Ishikawa (cell line): Measurements from ENCODE around the gene FBXO31.

Source experiments
- CEBPB ChIP-seq: IDR thresholded peaks from 2 replicates; pipeline ENCODE4 v1.6.1; 2012
- CREB1 ChIP-seq: IDR thresholded peaks from 2 replicates; pipeline ENCODE4 v1.6.1; 2012; ENCODE audit warnings: low read depth
- EGR1 ChIP-seq: IDR thresholded peaks from 2 replicates; pipeline ENCODE4 v1.6.1; 2012
- EP300 ChIP-seq: IDR thresholded peaks from 2 replicates; pipeline ENCODE4 v1.6.1; 2012; ENCODE audit warnings: borderline replicate concordance
- FOXM1 ChIP-seq: IDR thresholded peaks from 2 replicates; pipeline ENCODE4 v1.6.1; 2012; ENCODE audit warnings: low read depth, borderline replicate concordance
- NFIC ChIP-seq: IDR thresholded peaks from 2 replicates; pipeline ENCODE4 v1.6.1; 2012
- RAD21 ChIP-seq: IDR thresholded peaks from 2 replicates; pipeline ENCODE4 v1.6.1; 2012; ENCODE audit warnings: low read depth
- TAF1 ChIP-seq: IDR thresholded peaks from 2 replicates; pipeline ENCODE4 v1.6.1; 2012; ENCODE audit warnings: low read depth, mild to moderate bottlenecking
- TCF12 ChIP-seq: IDR thresholded peaks from 2 replicates; pipeline ENCODE4 v1.6.1; 2012; ENCODE audit warnings: low read depth
- TEAD4 ChIP-seq: IDR thresholded peaks from 2 replicates; pipeline ENCODE4 v1.6.1; 2012
- YY1 ChIP-seq: IDR thresholded peaks from 2 replicates; pipeline ENCODE4 v1.6.1; 2012; ENCODE audit warnings: low read depth
- ZBTB7A ChIP-seq: IDR thresholded peaks from 2 replicates; pipeline ENCODE4 v1.6.1; 2012; ENCODE audit warnings: low read depth
- TF ChIP-seq, protein P1 (sequence below): IDR thresholded peaks from 2 replicates; pipeline ENCODE4 v1.6.1; 2012
- TF ChIP-seq, protein P2 (sequence below): IDR thresholded peaks from 2 replicates; pipeline ENCODE4 v1.6.1; 2012; ENCODE audit warnings: low read depth, mild to moderate bottlenecking
- TF ChIP-seq, protein P3 (sequence below): IDR thresholded peaks from 2 replicates; pipeline ENCODE4 v1.6.1; 2012

The FBXO31 gene

DNA sequence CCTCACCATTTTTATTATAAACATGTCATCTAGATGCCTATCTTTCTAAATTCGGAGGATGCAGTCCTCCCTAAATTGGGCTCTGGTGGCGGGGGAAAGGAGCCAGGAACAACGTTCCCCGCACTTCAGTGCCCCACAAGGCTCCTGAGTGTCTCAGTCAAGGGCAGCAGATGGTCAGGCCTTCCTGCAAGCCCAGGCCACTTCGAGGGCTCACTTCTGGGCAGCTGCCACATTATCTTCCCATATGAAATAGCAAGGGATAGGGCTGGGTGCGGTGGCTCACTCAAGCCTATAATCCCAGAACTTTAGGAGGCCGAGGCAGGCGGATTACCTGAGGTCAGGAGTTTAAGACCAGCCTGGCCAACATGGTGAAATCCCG, 32.3 kb downstream of the FBXO31 start:
- TF ChIP-seq TAF1, result no peak
- TF ChIP-seq TCF12, result no peak
- TF ChIP-seq, protein P1, sequence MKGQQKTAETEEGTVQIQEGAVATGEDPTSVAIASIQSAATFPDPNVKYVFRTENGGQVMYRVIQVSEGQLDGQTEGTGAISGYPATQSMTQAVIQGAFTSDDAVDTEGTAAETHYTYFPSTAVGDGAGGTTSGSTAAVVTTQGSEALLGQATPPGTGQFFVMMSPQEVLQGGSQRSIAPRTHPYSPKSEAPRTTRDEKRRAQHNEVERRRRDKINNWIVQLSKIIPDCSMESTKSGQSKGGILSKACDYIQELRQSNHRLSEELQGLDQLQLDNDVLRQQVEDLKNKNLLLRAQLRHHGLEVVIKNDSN, result no peak
- TF ChIP-seq CREB1, result no peak
- no peak for TF ChIP-seq RAD21
- TF ChIP-seq, protein P2, sequence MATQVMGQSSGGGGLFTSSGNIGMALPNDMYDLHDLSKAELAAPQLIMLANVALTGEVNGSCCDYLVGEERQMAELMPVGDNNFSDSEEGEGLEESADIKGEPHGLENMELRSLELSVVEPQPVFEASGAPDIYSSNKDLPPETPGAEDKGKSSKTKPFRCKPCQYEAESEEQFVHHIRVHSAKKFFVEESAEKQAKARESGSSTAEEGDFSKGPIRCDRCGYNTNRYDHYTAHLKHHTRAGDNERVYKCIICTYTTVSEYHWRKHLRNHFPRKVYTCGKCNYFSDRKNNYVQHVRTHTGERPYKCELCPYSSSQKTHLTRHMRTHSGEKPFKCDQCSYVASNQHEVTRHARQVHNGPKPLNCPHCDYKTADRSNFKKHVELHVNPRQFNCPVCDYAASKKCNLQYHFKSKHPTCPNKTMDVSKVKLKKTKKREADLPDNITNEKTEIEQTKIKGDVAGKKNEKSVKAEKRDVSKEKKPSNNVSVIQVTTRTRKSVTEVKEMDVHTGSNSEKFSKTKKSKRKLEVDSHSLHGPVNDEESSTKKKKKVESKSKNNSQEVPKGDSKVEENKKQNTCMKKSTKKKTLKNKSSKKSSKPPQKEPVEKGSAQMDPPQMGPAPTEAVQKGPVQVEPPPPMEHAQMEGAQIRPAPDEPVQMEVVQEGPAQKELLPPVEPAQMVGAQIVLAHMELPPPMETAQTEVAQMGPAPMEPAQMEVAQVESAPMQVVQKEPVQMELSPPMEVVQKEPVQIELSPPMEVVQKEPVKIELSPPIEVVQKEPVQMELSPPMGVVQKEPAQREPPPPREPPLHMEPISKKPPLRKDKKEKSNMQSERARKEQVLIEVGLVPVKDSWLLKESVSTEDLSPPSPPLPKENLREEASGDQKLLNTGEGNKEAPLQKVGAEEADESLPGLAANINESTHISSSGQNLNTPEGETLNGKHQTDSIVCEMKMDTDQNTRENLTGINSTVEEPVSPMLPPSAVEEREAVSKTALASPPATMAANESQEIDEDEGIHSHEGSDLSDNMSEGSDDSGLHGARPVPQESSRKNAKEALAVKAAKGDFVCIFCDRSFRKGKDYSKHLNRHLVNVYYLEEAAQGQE, result no peak
- TF ChIP-seq YY1, result no peak
- no peak for TF ChIP-seq FOXM1
- no peak for TF ChIP-seq TEAD4
- no peak for TF ChIP-seq ZBTB7A
- TF ChIP-seq, protein P3, sequence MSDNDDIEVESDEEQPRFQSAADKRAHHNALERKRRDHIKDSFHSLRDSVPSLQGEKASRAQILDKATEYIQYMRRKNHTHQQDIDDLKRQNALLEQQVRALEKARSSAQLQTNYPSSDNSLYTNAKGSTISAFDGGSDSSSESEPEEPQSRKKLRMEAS, result no peak
- no peak for TF ChIP-seq NFIC
- TF ChIP-seq CEBPB, result no peak
- no peak for TF ChIP-seq EGR1

DNA sequence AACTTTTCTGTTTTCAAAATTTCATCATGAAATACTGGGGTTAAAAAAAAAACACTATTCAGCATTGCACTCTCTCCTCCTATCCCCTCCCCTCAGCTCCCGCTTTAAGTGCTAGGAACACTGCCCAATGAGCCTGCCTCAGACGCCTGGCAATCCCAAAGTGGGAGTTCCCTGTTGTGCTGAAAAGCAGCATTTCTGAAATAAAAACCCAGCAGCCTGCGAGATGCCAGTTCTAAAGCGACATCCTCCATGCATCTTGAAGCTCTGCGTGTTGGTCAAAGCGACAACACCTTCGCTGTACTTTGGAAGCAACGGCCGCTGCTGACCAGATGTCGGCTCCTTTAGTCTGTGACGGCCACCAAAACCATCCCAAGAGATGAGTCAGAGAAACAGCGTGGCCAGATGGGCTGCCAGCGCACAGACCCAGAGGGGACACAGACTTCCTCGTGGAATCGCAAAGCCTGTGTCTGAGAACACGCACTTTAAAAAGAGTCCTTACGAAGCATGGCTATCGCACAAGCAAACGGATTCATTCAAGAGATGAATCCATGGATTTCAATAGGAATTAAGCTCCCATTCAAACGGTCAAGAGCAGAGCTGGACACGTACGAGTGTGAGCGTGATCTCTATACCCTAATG, 32.8 kb downstream of the FBXO31 start:
- TF ChIP-seq TEAD4 (no peak), NFIC (no peak), TAF1 (no peak), FOXM1 (no peak), CREB1 (no peak), ZBTB7A (no peak), RAD21 (no peak), YY1 (no peak), CEBPB (no peak), EP300 (no peak)
- TF ChIP-seq, protein P3, result no peak
- TF ChIP-seq, protein P2, result no peak
- TF ChIP-seq, protein P1, result no peak

DNA sequence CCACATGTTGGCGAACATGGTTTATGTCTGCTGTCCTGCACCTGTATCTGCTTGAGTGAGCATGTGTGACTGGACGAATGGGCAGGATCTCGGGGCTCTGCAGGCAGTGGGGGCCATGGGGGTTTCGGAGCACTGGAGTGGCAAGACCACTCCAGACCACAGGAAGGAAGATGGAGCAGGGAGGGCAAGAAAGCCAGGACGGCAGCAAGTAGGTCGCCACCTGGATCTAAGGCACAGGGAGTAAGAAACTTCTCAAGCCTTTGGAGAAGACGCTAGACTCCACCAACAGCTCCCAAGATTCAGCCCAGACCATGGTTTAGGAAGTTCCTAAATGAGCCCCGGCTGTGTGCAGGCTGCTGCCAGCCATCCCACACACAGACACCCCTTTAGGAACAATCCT, 33.5 kb downstream of the FBXO31 start:
- TF ChIP-seq TCF12, result no peak
- TF ChIP-seq, protein P1, result no peak
- TF ChIP-seq RAD21, result no peak
- TF ChIP-seq, protein P2, result no peak
- TF ChIP-seq NFIC, result no peak
- TF ChIP-seq TEAD4, result no peak

DNA sequence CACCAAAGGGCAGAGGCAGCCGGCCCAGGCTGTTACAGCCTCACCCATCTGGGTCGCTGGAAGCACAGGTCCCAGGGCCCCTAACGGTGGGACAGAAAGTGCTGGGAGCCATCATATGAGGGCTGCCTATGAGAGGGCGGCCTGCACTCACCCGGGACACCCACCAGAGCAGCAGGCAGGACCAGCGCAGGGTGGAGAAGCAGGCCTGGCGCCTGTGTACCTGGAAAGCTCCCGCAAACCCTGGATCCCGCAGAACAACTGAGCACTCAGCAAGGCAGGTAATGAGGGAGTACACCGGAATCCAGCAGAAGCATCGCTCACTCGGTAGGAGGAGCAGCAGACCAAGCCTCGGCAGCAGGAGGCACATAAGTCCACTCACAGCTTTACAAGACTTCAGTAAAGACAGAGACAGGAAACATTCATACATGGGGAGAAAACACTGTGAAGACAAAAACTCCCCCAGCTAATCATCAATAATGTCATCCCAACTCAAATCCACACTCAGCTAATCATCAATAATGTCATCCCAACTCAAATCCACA, 34.9 kb downstream of the FBXO31 start:
- TF ChIP-seq TEAD4, result no peak
- TF ChIP-seq ZBTB7A, result no peak
- TF ChIP-seq EP300, result no peak
- TF ChIP-seq, protein P1, result no peak
- TF ChIP-seq EGR1, result no peak
- TF ChIP-seq NFIC, result no peak
- no peak for TF ChIP-seq CEBPB
- TF ChIP-seq FOXM1, result no peak
- TF ChIP-seq RAD21, result no peak
- TF ChIP-seq, protein P2, result no peak
- no peak for TF ChIP-seq CREB1
- TF ChIP-seq TAF1, result no peak
- TF ChIP-seq YY1, result no peak
- TF ChIP-seq TCF12, result no peak
- TF ChIP-seq, protein P3, result no peak
